T-helper 1 cell treated with Interleukin-12 subunit alpha and Interleukin-12 subunit beta and Interleukin-4 antibody, amounts not matched to agents 30 μg/mL and 1 μg/mL, for 36 hours (primary cell): ENCODE results near the gene C1orf116.
"Not testable (repeated sequence)": the region's sequence is repeated elsewhere in the genome, so short reads cannot be mapped to it uniquely, and the experiment has no call there.

Experiments
- H3K27ac Mint-ChIP-seq: one replicate; pipeline ENCODE4 v1.8.0; 2021; ENCODE audit warnings: mild to moderate bottlenecking, mixed read lengths
- H3K27me3 Mint-ChIP-seq: one replicate; pipeline ENCODE4 v1.8.0; 2021; ENCODE audit warnings: low read depth, mixed read lengths
- H3K36me3 Mint-ChIP-seq: one replicate; pipeline ENCODE4 v1.8.0; 2021; ENCODE audit warnings: low read depth, mixed read lengths
- H3K4me1 Mint-ChIP-seq: one replicate; pipeline ENCODE4 v1.8.0; 2021; ENCODE audit warnings: low read depth, mixed read lengths
- H3K4me3 Mint-ChIP-seq: one replicate; pipeline ENCODE4 v1.8.0; 2021; ENCODE audit warnings: mild to moderate bottlenecking, moderate library complexity, mixed read lengths
- H3K9me3 Mint-ChIP-seq: one replicate; pipeline ENCODE4 v1.8.0; 2021; ENCODE audit warnings: mixed read lengths

Gene C1orf116

DNA sequence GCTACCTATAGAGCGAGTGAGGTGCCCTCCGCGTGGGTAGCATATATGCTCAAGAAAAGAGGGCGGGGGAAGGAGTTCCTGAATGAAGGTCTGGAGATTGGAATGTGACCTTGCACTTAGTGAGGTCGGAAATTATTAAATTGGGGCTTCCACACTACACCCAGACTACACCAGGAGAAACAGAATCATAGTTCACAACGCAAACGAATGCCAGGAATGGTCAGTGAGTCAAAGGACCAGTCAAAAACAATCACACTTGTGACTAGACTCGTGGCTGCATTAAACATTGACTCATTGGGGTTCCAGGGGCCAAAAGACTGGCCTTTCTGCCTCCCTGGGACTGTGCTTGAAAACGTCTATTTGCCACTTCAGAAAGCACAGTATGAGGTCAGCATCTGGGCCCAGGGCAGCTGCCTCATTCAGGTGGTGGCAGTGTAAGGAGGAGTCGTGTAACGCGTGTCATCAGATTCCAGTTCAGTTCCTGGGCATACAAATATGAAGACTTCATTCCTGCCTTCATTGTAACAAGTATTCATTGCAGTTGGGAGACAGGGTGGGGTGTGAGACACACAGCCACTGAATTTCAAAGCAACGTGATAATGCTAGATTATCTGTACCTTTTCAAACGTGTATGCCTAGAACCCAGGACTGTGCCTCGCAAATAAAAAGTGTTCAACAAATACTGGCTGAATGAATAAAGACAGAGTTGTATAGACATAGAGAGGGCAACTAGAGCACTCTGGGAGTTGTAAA, 18.8 kb upstream of the C1orf116 start, which contains the start of gene YOD1:
Gene YOD1, minus strand, starts transcription at position 18 of the 753 bp plus-strand sequence. CDS start 178 bp downstream, outside the sequence.
- H3K9me3 Mint-ChIP-seq, result no peaks in the 10 kb centered on the region
- H3K4me1 Mint-ChIP-seq, result peaks cover 52% of the 10 kb centered on the region

DNA sequence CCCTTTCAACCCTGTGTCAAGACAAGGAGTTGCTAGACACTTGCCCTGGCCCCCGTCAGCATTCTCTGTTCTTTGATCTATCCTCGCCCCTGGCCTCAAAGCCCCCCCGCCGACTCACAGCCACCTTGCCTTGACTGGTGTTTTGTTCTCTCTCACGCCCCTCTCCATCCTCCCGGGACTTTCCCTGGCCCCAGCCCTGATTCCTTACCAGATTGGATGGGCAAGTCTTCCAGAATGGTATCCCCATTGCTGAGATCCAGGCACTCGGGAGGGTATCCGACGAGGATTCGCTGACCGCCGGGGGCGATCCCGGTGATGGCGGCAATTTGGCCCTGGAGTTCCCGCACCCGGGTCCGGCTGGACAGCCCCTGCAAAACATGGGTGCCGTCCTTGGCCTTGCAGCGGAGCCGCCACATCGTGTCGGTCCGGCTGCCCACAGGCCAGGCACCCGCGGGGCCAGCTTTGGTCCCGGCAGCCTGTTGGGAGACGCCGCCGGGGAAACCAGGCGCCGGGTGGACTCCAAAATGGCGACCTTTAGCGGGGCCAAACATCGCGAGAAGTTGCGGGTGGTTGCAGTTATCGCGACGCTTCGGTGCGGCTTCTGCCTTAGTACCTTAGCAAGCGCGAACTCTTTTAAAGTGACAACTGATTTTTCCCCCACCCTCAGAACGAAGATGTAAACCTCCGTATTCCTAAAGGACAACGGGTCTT, 18.1 kb upstream of the C1orf116 start:
- Mint-ChIP-seq H3K4me3 (peak overlapping the region; percentile 94), H3K9me3 (no peaks in the 10 kb centered on the region), H3K27ac (peak overlapping the region; percentile 90), H3K27me3 (peaks cover 3% of the 10 kb centered on the region), H3K4me1 (peaks cover 55% of the 10 kb centered on the region), H3K36me3 (peaks cover 22% of the 10 kb centered on the region)

More for the DNA sequence above, 18.8 kb upstream of the C1orf116 start, which contains the start of gene YOD1:
- Mint-ChIP-seq H3K27me3 (peaks cover 9% of the 10 kb centered on the region), H3K27ac (peak within 1 kb of the TSS; percentile 90), H3K36me3 (peaks cover 19% of the 10 kb centered on the region), H3K4me3 (peak within 1 kb of the TSS; percentile 98)

- H3K36me3 Mint-ChIP-seq, result peaks cover 25% of the 10 kb centered on the region
- no peaks in the 10 kb centered on the region for H3K9me3 Mint-ChIP-seq
- peaks cover 3% of the 10 kb centered on the region for H3K27me3 Mint-ChIP-seq
- peak overlapping the region; percentile 90 for H3K27ac Mint-ChIP-seq
- peaks cover 53% of the 10 kb centered on the region for H3K4me1 Mint-ChIP-seq
- H3K4me3 Mint-ChIP-seq, result peak overlapping the region; percentile 94
Measured at GRCh38 chr1:207049974-207050391, 17.4 kb upstream of the C1orf116 start.

DNA sequence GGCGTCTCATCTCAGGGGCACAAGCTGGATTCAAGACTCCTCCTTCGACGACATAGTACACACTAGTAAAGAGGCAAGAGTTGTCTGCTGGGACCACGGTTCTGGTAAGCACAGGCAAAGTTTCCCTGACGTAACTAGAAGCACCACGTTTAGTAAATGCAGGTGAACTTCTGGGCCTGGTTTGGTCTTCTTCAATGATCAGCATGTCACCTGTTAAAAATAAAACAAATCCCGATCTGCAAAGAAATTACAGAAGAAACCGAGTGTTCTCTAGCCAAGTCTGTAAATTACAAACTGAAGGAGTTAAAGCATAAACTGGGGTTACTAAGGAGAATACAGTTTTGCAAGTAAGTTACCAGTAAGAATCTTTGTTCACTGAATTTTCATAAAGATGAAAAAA, 17.0 kb upstream of the C1orf116 start:
- Mint-ChIP-seq H3K27ac (peak overlapping the region; percentile 90), H3K9me3 (no peaks in the 10 kb centered on the region), H3K4me1 (peaks cover 51% of the 10 kb centered on the region), H3K4me3 (peak overlapping the region; percentile 94), H3K27me3 (peaks cover 3% of the 10 kb centered on the region), H3K36me3 (peaks cover 29% of the 10 kb centered on the region)

GRCh38 chr1:207049054-207049453, 16.5 kb upstream of the C1orf116 start:
- H3K4me3 Mint-ChIP-seq, result no peak overlapping the region
- peaks cover 3% of the 10 kb centered on the region for H3K27me3 Mint-ChIP-seq
- no peaks in the 10 kb centered on the region for H3K9me3 Mint-ChIP-seq
- H3K36me3 Mint-ChIP-seq, result peaks cover 29% of the 10 kb centered on the region
- H3K27ac Mint-ChIP-seq, result no peak overlapping the region
- peaks cover 50% of the 10 kb centered on the region for H3K4me1 Mint-ChIP-seq

GRCh38 chr1:207048041-207048440, 15.5 kb upstream of the C1orf116 start:
- Mint-ChIP-seq H3K27ac (no peak overlapping the region), H3K36me3 (peaks cover 33% of the 10 kb centered on the region), H3K4me1 (peaks cover 49% of the 10 kb centered on the region), H3K4me3 (no peak overlapping the region), H3K27me3 (peaks cover under 1% of the 10 kb centered on the region), H3K9me3 (no peaks in the 10 kb centered on the region)

GRCh38 chr1:207047505-207047904, 14.9 kb upstream of the C1orf116 start:
- Mint-ChIP-seq H3K36me3 (peaks cover 33% of the 10 kb centered on the region), H3K9me3 (no peaks in the 10 kb centered on the region), H3K4me1 (peaks cover 49% of the 10 kb centered on the region), H3K27ac (no peak overlapping the region), H3K27me3 (no peaks in the 10 kb centered on the region), H3K4me3 (no peak overlapping the region)

DNA sequence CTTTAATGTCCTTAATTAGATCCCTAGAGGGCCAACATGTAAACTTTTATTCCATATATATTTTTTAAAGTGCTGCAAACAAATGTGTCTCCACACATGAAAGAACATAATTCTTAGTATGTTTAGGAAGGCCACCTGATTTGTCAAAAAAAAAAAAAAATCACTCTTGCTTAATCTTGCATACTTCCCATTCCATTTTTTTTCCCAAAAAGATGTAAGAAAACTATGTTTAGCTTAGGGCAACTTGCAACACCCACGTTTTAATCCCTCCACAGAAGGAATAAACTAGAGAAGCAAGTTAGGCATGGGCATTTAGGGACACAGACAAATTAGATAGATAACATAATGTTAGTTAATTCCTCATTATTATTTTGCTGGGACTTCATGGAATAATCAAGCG, 12.9 kb upstream of the C1orf116 start:
- Mint-ChIP-seq H3K9me3 (no peaks in the 10 kb centered on the region), H3K36me3 (peaks cover 33% of the 10 kb centered on the region), H3K4me3 (no peak overlapping the region), H3K4me1 (peaks cover 37% of the 10 kb centered on the region), H3K27ac (no peak overlapping the region), H3K27me3 (no peaks in the 10 kb centered on the region)

GRCh38 chr1:207041397-207041796, 8.8 kb upstream of the C1orf116 start:
- not testable (repeated sequence) for H3K27me3 Mint-ChIP-seq, H3K27ac Mint-ChIP-seq, H3K4me3 Mint-ChIP-seq, H3K9me3 Mint-ChIP-seq
- Mint-ChIP-seq H3K36me3 (peaks cover 15% of the 10 kb centered on the region), H3K4me1 (peaks cover 13% of the 10 kb centered on the region)

GRCh38 chr1:207040181-207040533, 7.6 kb upstream of the C1orf116 start:
- H3K27ac Mint-ChIP-seq, result no peak overlapping the region
- peaks cover 4% of the 10 kb centered on the region for H3K27me3 Mint-ChIP-seq

DNA sequence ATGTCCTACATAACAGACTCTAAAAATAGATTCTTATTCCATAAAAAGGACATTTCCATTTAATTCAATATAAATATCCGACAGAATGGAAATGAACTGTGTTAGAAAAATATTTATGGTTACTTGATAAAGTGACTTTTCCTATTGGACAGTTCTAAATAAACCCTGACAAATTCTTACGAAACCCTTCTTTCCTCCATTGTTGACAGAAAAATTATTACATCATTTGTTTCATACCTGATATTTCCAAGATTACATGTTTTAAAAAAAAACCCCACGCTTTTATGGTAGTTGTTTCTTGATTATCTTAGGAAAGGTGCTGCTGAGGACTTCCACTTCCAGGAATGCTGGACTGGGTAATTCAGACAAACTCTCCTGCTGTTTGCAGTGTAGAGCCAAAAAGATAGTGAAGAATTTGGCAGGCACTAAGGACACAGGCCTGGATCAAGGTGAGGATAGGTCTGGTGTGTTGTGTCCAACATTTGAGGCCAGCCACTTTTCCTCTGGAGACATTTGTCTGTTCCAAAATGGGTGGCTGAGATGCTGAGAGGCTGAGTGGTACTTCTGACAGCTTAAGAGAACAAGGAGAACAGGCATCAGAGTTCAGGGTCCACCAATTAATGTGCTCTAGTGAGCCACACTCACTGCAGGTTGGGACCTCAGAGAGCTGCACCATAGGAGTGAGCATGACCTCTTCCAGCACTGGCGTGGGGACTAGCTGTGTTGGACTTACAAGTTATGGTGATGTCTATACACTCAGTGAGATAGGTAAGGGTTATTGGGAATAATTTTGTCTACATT, 7.0 kb upstream of the C1orf116 start:
- Mint-ChIP-seq H3K4me3 (no peak overlapping the region), H3K36me3 (peaks cover 4% of the 10 kb centered on the region), H3K4me1 (peaks cover 8% of the 10 kb centered on the region), H3K27me3 (peaks cover 4% of the 10 kb centered on the region), H3K27ac (no peak overlapping the region), H3K9me3 (no peaks in the 10 kb centered on the region)

More at GRCh38 chr1:207040181-207040533, 7.6 kb upstream of the C1orf116 start:
- peaks cover 9% of the 10 kb centered on the region for H3K36me3 Mint-ChIP-seq
- H3K4me3 Mint-ChIP-seq, result no peak overlapping the region
- H3K4me1 Mint-ChIP-seq, result peaks cover 8% of the 10 kb centered on the region
- H3K9me3 Mint-ChIP-seq, result no peaks in the 10 kb centered on the region

GRCh38 chr1:207036865-207037264, 4.3 kb upstream of the C1orf116 start:
- no peaks in the 10 kb centered on the region for H3K9me3 Mint-ChIP-seq
- H3K4me3 Mint-ChIP-seq, result no peak overlapping the region
- no peaks in the 10 kb centered on the region for H3K36me3 Mint-ChIP-seq
- H3K4me1 Mint-ChIP-seq, result no peaks in the 10 kb centered on the region
- no peak overlapping the region for H3K27ac Mint-ChIP-seq
- peaks cover 27% of the 10 kb centered on the region for H3K27me3 Mint-ChIP-seq

DNA sequence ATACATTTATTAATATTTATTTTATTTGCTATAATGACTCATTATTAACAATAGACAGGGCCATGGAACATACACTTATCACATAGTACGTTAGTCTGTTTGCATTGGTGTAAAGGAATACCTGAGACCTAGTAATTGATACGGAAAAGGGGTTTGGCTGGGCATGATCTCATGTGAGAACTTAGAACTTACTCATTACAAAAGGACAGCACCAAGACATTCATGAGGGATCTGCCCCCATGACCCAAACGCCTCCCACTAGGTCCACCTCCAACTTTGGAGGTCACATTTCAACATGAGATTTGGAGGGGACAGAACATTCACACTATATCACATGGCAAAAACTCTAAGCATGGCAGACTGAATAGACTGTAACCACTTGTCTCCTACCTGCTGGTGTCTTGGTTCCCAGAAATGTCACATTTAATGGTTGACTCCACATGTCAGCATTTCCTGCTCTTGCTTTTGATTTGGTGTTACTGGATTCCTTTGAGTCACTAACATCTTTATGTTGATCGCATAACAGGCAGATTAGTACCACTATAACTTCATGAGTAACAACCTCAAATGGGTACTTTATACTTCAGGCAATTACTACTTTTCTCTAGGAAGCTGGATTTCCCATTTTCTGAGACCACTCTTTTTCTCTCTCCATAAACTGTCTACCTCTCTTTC, 3.5 kb upstream of the C1orf116 start:
- peaks cover 35% of the 10 kb centered on the region for H3K27me3 Mint-ChIP-seq
- no peak overlapping the region for H3K4me3 Mint-ChIP-seq
- H3K9me3 Mint-ChIP-seq, result no peaks in the 10 kb centered on the region

GRCh38 chr1:207034998-207035397, 2.4 kb upstream of the C1orf116 start:
- no peak overlapping the region for H3K27ac Mint-ChIP-seq
- H3K4me1 Mint-ChIP-seq, result peaks cover 2% of the 10 kb centered on the region
- no peak overlapping the region for H3K4me3 Mint-ChIP-seq
- no peaks in the 10 kb centered on the region for H3K36me3 Mint-ChIP-seq
- peaks cover 45% of the 10 kb centered on the region for H3K27me3 Mint-ChIP-seq
- H3K9me3 Mint-ChIP-seq, result no peaks in the 10 kb centered on the region

More for the DNA sequence above, 3.5 kb upstream of the C1orf116 start:
- no peaks in the 10 kb centered on the region for H3K36me3 Mint-ChIP-seq
- H3K27ac Mint-ChIP-seq, result no peak overlapping the region
- H3K4me1 Mint-ChIP-seq, result no peaks in the 10 kb centered on the region
